Measurements from ENCODE around the gene B4GALT2.
A peak's percentile ranks its signal among the peaks of the same experiment; 100 is the strongest.

B4GALT2 gene

DNA sequence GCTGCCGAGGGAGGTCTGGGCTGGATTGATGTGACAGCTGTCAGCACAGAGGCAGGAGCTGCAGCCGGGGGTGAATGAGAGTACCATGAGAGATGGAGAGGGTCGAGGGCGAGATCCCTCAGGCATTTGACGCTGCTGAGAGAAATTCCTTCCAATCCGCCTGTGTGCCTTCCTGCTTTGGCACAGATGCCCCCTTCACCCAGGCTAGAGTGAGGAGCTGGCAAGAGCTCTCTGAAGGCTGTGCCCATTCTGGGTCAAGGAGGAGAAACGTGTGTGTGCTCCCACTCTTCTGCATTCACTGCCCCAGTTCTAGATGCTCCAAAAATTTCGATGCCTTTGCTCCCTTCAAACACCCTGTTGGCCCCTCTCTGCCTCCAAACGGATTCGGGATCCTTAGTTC is 40.6 kb upstream of the B4GALT2 start:
- no peaks in the 10 kb centered on the region for H3K36me3 Mint-ChIP-seq (ENCODE audit: low read depth)
- H3K27me3 Mint-ChIP-seq (ENCODE audit: low read depth) = peaks cover 6% of the 10 kb centered on the region
- no peak overlapping the region for H3K27ac Mint-ChIP-seq

DNA sequence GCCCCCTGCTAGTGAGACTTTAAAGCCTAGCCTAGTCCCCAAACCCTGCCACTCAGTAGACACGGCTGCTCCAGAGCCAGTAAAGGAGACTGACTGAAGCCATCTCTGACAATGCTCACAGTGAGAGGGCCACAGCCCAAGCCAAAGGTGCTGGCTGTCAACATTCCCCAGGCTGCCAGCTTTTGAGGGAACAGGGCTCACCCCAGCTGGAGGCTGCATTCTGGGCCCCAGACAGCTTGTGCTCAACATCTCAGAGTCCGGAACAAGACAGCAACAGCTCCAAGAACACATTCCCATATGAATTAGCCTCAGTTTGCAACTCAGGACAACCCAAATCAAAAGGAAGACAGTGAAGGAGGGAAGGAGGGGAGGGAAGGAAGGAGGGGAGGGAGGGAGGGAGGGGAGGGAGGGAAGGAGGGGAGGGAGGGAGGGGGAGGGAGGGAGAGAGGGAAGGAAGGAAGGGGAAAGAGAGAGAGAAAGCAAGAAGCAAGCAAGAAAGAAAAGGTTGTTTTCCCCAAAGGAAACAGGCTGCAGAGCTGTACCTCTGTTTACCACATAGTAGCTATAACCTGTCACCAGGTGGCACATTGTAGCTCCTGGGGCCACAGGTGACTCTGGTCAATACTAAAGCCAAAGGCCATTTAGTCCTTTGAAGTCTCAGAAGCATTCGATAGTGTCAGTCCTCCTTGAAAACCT is 40.0 kb upstream of the B4GALT2 start:
- Mint-ChIP-seq H3K36me3 (ENCODE audit: low read depth) (no peaks in the 10 kb centered on the region), H3K4me3 (no peak overlapping the region), H3K9me3 (no peaks in the 10 kb centered on the region), H3K27ac (no peak overlapping the region), H3K27me3 (ENCODE audit: low read depth) (peaks cover 6% of the 10 kb centered on the region), H3K4me1 (ENCODE audit: low read depth) (peaks cover 7% of the 10 kb centered on the region)
- DNase-seq (ENCODE audit: low spot score) = no peak

More for the DNA sequence above, 40.6 kb upstream of the B4GALT2 start:
- H3K9me3 Mint-ChIP-seq = no peaks in the 10 kb centered on the region
- H3K4me3 Mint-ChIP-seq = no peak overlapping the region
- H3K4me1 Mint-ChIP-seq (ENCODE audit: low read depth) = peaks cover 10% of the 10 kb centered on the region
- no peak for DNase-seq (ENCODE audit: low spot score)

DNA sequence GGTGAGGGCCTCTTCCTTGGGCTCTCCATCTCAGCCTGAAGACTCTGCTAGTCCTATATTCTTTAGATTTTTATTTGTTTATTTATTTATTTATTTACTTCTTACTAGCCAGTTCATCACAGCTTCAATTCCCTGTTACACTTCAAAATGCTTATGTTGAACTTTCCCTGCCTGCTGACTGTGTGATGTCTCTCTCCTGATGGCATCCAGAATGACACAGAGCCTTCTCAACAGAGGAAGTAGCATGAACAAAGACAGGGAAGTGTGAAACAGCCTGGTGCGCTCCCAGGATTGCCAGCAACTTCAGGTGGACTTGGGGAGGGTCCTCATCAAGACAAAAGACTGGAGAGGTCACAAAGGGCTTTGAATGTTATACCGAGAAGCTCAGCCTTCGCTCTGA is 36.6 kb upstream of the B4GALT2 start:
- Mint-ChIP-seq H3K27ac (no peak overlapping the region), H3K36me3 (ENCODE audit: low read depth) (no peaks in the 10 kb centered on the region), H3K4me1 (ENCODE audit: low read depth) (peaks cover 15% of the 10 kb centered on the region), H3K4me3 (no peak overlapping the region), H3K9me3 (no peaks in the 10 kb centered on the region), H3K27me3 (ENCODE audit: low read depth) (no peaks in the 10 kb centered on the region)
- no peak for DNase-seq (ENCODE audit: low spot score)

DNA sequence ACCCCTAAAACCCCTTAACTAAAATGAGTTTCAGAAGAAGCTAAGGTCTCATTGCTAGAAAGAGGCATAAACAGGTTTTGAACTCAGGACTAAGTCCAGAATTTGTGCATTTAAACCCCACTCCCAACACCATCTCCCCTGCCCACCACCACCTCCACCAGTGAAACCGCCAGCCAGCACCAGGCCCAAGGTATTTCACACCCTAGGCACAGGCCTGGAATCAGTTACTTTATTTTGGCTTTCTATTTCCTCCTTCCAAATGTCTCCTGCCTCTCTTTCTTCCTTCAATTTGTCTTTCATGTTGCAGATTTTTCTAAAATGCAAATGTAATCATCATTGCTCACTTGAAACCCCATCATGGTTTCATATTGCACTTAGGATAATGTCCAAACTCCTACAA is 34.1 kb upstream of the B4GALT2 start:
- Mint-ChIP-seq H3K27ac (no peak overlapping the region), H3K27me3 (ENCODE audit: low read depth) (no peaks in the 10 kb centered on the region), H3K9me3 (no peaks in the 10 kb centered on the region), H3K4me3 (peak overlapping the region; percentile 96), H3K36me3 (ENCODE audit: low read depth) (no peaks in the 10 kb centered on the region), H3K4me1 (ENCODE audit: low read depth) (peaks cover 28% of the 10 kb centered on the region)
- DNase-seq (ENCODE audit: low spot score) = no peak

DNA sequence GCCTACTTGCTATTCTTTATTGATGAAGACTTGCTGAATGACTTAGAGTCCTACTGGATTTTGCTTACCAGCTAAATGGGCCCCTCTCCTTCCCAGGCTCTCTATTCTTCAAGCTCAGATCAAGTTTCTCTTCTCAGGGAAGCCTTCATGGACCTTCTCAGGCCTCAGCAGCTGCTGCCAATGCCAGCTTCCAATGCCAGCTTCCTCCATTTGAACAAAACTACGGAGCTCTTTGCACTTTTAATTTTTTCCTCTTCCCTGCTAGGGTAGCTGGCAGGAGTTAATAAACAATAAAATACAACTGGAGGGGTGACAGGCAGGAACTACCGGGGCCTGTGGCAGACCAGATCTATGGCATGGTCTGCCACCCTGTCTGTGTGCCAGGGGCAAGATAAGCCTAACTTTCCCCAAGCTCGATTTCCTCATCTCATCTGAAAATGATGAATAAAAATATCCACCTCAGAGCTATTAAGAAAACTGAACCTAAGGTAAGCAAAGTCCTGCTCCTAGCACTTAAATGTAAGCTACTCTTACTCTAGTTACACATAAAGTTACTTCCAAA is 33.3 kb upstream of the B4GALT2 start:
- DNase-seq (ENCODE audit: low spot score) = no peak

DNA sequence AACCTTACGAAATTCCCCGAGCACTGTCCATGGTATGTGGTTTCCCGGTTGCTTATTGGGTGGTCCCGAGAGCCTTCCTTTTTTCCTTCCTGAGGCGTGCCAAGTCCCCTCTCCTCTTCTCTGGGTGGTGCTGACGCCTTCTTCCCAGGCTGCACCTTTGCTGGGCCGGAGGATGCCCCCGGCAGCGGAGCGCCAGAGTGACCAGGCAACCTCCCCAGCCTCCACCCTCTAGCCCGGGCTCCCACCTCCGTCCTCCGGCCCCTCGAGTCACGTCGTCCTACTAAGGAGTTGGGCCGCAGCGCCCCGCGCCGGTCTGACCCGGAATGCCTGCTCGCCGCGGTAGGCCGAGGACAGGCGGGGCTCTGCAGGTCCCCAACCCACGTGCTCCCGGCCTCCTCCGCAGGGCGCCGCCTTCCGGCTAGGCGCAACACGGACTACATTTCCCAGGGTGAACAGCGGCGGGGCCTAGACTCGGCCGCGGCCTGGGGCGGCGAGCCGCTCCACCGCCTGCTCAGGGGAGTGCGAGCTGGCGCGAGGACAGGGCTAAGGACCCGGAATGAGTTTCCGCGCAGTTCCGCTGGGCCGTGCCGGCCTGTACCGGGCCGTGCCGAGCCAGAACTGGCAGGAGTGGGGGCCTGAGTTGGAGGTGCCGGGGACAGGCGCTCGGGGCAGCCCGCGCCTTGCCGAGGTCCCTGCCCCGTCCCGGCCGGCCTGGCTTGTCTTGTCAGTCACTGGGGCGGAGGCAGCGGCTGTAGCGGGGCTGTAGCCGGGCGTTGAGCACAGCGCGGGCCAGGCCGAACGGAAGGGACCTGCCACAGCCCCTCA is 32.6 kb upstream of the B4GALT2 start, which contains the start of gene IPO13:
TSS of gene IPO13 (plus strand) at position 715 of the 825 bp plus-strand sequence. CDS start 651 bp downstream, outside the sequence.
- Mint-ChIP-seq H3K36me3 (ENCODE audit: low read depth) (peaks cover 2% of the 10 kb centered on the region), H3K4me1 (ENCODE audit: low read depth) (peaks cover 34% of the 10 kb centered on the region)
- peak; percentile 96 for DNase-seq (ENCODE audit: low spot score)

More for the DNA sequence above, 33.3 kb upstream of the B4GALT2 start:
- Mint-ChIP-seq H3K27ac (peak overlapping the region; percentile 92), H3K27me3 (ENCODE audit: low read depth) (no peaks in the 10 kb centered on the region), H3K9me3 (no peaks in the 10 kb centered on the region), H3K4me1 (ENCODE audit: low read depth) (peaks cover 33% of the 10 kb centered on the region), H3K36me3 (ENCODE audit: low read depth) (peaks cover 2% of the 10 kb centered on the region), H3K4me3 (peak overlapping the region; percentile 96)

DNA sequence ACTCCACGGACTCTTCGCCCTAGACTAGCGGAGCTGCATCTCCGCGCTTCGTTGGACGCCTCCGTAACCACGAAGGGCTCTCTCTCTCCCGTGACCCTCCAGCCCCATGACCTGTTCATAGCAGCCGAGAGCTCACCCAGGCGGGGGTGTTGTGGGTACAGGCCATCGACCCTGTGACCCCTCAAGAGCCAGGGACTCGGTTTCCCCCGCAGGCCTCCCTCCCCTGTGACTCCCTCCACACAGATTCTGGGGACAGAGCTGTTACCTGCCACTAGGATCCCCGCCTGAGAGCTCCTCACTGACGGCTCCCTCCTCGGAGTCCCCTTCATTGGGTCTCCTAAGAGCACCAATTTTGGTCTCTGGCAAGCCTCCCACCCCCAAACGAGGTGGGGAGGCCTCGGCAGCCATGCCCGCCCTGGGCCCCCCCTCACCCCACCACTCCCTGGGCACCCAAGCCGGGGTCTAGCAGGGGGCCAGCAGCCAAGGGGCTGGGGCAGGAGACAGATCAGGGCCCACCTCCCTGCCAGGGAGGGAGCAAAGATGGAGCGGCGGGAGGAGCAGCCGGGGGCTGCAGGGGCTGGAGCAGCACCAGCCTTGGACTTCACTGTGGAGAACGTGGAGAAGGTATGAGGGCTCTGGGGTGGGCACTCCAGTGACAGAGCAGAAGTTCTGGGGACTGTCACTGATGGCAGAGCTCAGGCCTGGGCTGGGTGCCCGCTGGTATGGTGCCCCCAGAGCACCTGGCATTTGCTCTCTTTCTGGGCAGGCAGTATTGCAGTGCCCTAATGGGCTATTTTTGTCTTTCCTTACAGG is 31.7 kb upstream of the B4GALT2 start:
- Mint-ChIP-seq H3K4me1 (ENCODE audit: low read depth) (peaks cover 34% of the 10 kb centered on the region), H3K27me3 (ENCODE audit: low read depth) (no peaks in the 10 kb centered on the region), H3K9me3 (no peaks in the 10 kb centered on the region), H3K27ac (peak overlapping the region; percentile 92), H3K36me3 (ENCODE audit: low read depth) (peaks cover 2% of the 10 kb centered on the region), H3K4me3 (peak overlapping the region; percentile 96)
- DNase-seq (ENCODE audit: low spot score) = no peak

More for the DNA sequence above, 32.6 kb upstream of the B4GALT2 start, which contains the start of gene IPO13:
- Mint-ChIP-seq H3K27me3 (ENCODE audit: low read depth) (no peaks in the 10 kb centered on the region), H3K27ac (peak within 1 kb of the TSS; percentile 92), H3K9me3 (no peaks in the 10 kb centered on the region), H3K4me3 (peak within 1 kb of the TSS; percentile 96)

DNA sequence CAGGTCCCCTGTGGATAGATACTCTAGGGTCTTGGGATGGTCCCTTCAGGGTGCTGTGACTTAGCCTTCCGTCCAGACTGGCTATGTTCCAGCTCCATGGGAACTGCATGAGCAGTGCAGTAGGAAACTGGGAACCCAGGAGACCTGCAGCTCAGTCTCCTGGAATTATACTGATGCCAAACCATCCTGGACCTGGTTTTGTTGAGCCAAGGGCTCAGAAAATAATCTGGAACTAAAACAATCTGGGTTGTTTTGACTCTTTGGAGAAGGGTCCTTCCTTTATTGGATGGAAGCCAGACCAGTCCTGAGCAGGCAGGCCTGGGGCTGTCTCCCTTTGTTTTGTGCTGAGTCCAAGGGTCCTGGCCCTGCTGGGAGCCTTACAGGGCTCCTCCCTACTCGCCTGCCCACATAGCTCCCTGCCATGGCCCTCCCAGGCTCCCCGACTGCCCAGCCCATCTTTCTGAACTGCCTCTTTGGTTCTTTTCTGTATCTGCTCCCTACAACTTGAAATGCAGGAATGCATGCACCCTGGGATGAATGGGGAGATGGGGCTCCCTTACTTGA is 31.1 kb upstream of the B4GALT2 start:
- Mint-ChIP-seq H3K27me3 (ENCODE audit: low read depth) (no peaks in the 10 kb centered on the region), H3K9me3 (no peaks in the 10 kb centered on the region), H3K4me1 (ENCODE audit: low read depth) (peaks cover 34% of the 10 kb centered on the region), H3K4me3 (peak overlapping the region; percentile 96), H3K27ac (peak overlapping the region; percentile 76), H3K36me3 (ENCODE audit: low read depth) (peaks cover 2% of the 10 kb centered on the region)
- DNase-seq (ENCODE audit: low spot score) = no peak

DNA sequence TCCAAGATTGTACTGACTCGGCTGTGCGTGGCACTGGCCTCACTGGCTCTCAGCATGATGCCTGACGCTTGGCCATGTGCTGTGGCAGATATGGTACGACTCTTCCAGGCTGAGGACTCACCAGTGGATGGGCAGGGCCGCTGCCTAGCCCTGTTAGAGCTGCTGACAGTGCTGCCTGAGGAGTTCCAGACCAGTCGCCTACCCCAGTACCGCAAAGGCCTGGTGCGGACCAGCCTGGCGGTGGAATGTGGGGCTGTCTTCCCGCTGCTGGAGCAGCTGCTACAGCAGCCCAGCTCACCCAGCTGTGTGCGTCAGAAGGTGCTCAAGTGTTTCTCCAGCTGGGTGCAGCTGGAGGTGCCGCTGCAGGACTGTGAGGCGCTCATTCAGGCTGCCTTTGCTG is 29.3 kb upstream of the B4GALT2 start:
- no peak overlapping the region for H3K27ac Mint-ChIP-seq
- peaks cover 2% of the 10 kb centered on the region for H3K36me3 Mint-ChIP-seq (ENCODE audit: low read depth)
- H3K4me1 Mint-ChIP-seq (ENCODE audit: low read depth) = peaks cover 29% of the 10 kb centered on the region
- H3K27me3 Mint-ChIP-seq (ENCODE audit: low read depth) = no peaks in the 10 kb centered on the region
- no peak for DNase-seq (ENCODE audit: low spot score)
- no peaks in the 10 kb centered on the region for H3K9me3 Mint-ChIP-seq
- no peak overlapping the region for H3K4me3 Mint-ChIP-seq

DNA sequence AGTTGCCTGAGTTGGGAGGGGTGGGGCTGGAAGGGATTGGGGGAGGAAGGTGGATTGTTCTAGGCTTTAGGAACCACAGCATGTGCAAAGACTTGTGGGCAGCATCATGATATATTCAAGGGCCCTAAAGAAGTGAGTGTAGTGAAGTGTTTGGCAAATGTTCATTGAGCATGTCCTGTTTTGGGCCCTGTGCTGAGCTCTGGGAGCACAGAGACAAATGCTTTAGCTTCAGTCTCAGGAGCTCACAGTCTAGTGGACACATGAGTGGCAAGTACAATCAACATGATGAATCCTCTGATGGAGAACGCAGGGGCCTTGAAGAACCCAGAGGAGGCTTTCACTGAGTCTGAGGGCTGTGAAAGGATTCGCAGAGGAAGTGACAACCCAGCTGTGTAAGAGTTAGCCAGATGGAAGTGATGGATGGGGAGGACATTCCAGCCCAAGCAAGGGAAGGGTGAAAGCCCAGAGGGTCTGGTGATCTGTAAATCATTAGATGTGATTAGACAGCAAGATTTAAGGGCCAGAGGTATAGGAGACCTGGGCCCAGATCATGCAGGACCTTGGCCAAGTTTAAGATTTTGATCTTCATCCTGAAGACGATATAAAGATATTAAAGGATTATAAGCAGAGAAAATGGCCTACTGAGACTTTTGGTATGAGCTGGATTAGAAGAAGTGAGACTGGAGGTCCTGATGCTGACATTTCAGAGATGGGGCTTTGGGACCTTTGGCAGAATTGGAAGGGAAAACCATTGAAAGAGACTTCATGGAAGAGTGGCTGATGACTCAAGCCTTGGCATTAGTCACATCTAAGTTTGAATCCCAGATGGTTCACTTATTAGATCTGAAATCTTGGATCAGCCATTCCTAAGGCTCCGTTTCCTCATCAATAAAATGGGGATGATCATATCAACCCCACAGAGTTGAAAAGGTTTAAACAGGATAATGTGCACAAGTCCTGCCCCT is 27.7 kb upstream of the B4GALT2 start:
- H3K36me3 Mint-ChIP-seq (ENCODE audit: low read depth) = peaks cover 2% of the 10 kb centered on the region

DNA sequence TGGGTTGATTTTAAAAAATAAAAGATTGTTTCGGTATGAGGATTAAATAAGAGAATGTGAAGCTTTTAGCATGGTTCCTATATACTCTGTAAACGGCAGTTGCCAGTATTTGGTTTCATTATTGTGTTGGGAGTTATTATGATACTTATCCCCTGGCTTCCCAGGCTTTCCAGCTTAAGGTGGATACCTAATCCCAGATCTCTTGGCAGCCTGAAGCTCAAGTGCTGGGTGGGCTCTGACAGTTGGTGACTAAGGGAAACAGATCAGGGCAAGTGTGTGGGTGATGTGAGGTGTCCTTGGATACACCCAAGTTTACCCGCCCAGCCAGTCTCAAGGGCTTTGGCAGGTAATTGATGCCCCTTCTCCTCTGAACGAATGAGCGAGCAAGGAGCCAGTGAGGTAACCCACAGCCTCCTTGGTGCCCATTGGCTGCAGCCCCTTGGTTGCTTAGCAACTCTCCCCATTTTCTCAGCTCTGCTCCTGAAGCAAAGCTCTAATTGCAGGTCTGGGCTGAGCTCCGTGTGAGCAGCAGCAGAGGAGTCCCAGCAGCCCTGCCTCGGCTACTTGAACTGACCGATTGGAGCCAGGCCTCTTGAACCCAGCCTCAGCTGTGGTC is 26.2 kb upstream of the B4GALT2 start:
- Mint-ChIP-seq H3K4me1 (ENCODE audit: low read depth) (peaks cover 19% of the 10 kb centered on the region), H3K27ac (no peak overlapping the region), H3K27me3 (ENCODE audit: low read depth) (no peaks in the 10 kb centered on the region), H3K36me3 (ENCODE audit: low read depth) (peaks cover 2% of the 10 kb centered on the region), H3K4me3 (no peak overlapping the region), H3K9me3 (no peaks in the 10 kb centered on the region)
- no peak for DNase-seq (ENCODE audit: low spot score)

More for the DNA sequence above, 27.7 kb upstream of the B4GALT2 start:
- no peak overlapping the region for H3K27ac Mint-ChIP-seq
- H3K4me3 Mint-ChIP-seq = no peak overlapping the region
- no peaks in the 10 kb centered on the region for H3K9me3 Mint-ChIP-seq
- no peaks in the 10 kb centered on the region for H3K27me3 Mint-ChIP-seq (ENCODE audit: low read depth)
- no peak for DNase-seq (ENCODE audit: low spot score)
- peaks cover 22% of the 10 kb centered on the region for H3K4me1 Mint-ChIP-seq (ENCODE audit: low read depth)

DNA sequence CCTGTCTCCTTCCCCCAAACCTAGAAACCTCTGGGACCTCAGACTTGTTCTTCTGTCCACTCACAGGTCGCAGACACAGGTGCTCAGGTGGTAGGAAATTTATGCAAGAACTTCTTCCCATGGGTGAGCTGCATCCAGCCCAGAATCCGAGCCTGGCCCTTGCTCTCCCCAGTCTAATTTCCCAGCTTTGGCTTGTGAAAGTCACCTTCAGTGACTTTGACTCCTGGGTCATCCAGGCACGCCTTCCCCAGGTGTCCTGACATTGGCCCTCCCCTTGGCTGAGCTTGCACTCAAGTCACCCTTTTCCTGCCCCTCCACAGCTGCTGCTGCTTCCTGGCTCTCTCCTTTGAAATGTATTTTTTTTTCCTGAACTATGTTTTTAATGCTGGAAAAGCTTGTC is 25.6 kb upstream of the B4GALT2 start:
- no peak overlapping the region for H3K4me3 Mint-ChIP-seq
- H3K27me3 Mint-ChIP-seq (ENCODE audit: low read depth) = no peaks in the 10 kb centered on the region
- DNase-seq (ENCODE audit: low spot score) = no peak
- H3K27ac Mint-ChIP-seq = no peak overlapping the region
- H3K4me1 Mint-ChIP-seq (ENCODE audit: low read depth) = peaks cover 13% of the 10 kb centered on the region
- peaks cover 2% of the 10 kb centered on the region for H3K36me3 Mint-ChIP-seq (ENCODE audit: low read depth)
- H3K9me3 Mint-ChIP-seq = no peaks in the 10 kb centered on the region

Data from T-helper 2 cell treated with Interferon-gamma antibody and Interleukin-4, amounts not matched to agents 5 μg/mL and 100 μg/mL, for 36 hours (primary cell).